Peyer's patch (tissue), 4 donors: ENCODE data around the gene RPS6KA5.
"Not testable (repeated sequence)": the region's sequence is repeated elsewhere in the genome, so short reads cannot be mapped to it uniquely, and the experiment has no call there.

ENCODE experiments used
- CTCF ChIP-seq, 6 experiments: fragments of 450-650 bp in 4 of 6; fragments of 200-600 bp in 2 of 6; sonication (generic) in 1 of 6; IDR thresholded peaks; one replicate each; pipeline ENCODE4 v1.5.1; 2017 to 2019; ENCODE audit warnings: antibody characterized with exemption in 6 of 6, mild to moderate bottlenecking in 3 of 6, moderate library complexity in 1 of 6
- POLR2A ChIP-seq, 2 donors: fragments of 450-650 bp; IDR thresholded peaks; one replicate each; pipeline ENCODE4 v1.5.1; 2017; ENCODE audit warnings: antibody characterized with exemption in 2 of 2, mild to moderate bottlenecking in 2 of 2, moderate library complexity in 2 of 2

- not testable (repeated sequence) for TF ChIP-seq CTCF, POLR2A (IDR thresholded peaks at IDR 0.05)
Observed at GRCh38 chr14:90838531-90838930, 221.9 kb downstream of the RPS6KA5 start.
